VCaP (cell line): ENCODE results near the gene NR6A1.
A peak's percentile ranks its signal among the peaks of the same experiment; 100 is the strongest.

Experiments
- H3K27ac ChIP-seq: fragments of 450-650 bp; 2 replicates; pipeline ENCODE4 v1.5.1; 2017
- CTCF ChIP-seq: fragments of 450-650 bp; conservative IDR thresholded peaks from 2 replicates; pipeline ENCODE4 v1.5.1; 2017; ENCODE audit warnings: mild to moderate bottlenecking, moderate library complexity

NR6A1 gene

GRCh38 chr9:124593200-124593599 lies 177.9 kb downstream of the NR6A1 start:
- H3K27ac ChIP-seq, result no peak overlapping the region; the same call in 1 of the 2 replicates
- no peak for TF ChIP-seq CTCF

DNA sequence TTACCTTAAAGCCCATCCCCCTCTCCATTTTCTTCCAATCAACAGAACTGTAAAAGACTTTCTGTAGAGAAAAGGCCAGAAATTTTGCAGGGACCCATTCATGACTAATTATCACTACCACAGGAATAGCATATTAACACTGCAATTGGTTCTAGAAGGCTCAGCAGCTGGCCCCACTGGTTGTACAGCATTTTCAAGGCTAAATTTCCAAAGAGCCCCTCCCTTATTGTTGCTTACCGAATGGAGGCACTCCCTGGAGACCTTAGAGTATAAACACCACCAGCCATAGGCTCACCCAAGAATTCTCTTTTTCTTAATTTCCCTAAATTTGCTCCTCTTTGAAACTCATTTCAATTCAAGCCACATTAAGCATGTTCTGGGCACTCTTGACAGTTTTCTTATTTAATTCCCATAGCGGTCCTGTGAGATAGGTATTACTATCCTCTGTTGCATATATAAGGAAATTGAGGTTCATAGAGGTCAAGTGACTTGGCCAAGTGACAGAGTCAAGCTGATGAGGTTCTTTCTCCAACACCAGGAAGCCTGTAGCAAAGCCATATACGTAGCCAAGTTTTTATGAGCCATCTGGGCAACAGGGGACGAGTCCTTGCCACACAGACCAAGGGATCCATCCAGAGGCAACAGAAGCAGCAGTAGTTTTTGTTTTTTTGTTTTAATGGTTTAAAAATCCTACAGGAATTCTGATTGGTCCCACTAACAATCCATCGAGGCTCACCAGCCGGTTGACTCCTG lies 180.0 kb downstream of the NR6A1 start:
- no peak for TF ChIP-seq CTCF
- H3K27ac ChIP-seq, result peak overlapping the region; percentile 68

- H3K27ac ChIP-seq, result no peak overlapping the region
- no peak for TF ChIP-seq CTCF
These were observed 186.5 kb downstream of the NR6A1 start for GRCh38 chr9:124584631-124585030.

DNA sequence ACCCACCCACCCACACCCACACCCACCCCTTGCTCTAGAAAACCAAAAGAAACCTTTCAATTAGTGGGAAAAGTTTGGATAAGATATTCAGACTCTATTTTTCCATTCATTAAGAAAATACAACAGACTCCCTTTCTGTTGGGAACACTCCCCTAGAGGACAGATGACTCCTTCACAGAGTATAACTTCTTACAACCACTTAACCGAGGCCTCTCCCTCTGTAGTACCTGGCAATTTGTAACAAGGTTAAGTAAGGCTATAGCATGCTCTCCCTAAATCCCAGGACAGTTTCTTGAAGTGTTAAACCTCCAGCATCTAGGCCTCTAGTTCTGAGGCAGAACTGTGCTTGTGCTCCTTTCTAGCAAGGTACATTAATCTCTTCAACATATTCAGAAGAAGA lies 188.0 kb downstream of the NR6A1 start:
- no peak overlapping the region for H3K27ac ChIP-seq
- TF ChIP-seq CTCF, result no peak

DNA sequence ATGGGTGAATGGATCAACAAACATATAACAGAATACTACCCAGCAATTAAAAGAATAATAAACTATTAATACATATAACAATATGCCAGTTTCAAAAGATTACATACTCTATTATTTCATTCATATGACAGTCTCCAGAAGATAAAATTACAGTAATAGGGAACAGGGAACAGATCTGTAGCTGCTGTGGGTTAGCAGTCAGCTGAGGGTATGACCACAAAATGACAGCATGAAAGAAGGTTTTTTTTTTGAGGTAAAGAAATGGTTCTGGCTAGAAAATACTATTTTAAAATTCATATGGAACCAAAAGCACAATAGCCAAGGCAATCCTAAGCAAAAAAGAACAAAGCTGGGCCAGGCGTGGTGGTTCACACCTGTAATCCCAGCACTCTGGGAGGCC lies 190.9 kb downstream of the NR6A1 start:
- no peak for TF ChIP-seq CTCF
- H3K27ac ChIP-seq, result no peak overlapping the region

- no peak overlapping the region for H3K27ac ChIP-seq
- TF ChIP-seq CTCF, result no peak
These were observed 194.4 kb downstream of the NR6A1 start for GRCh38 chr9:124576751-124577150.

DNA sequence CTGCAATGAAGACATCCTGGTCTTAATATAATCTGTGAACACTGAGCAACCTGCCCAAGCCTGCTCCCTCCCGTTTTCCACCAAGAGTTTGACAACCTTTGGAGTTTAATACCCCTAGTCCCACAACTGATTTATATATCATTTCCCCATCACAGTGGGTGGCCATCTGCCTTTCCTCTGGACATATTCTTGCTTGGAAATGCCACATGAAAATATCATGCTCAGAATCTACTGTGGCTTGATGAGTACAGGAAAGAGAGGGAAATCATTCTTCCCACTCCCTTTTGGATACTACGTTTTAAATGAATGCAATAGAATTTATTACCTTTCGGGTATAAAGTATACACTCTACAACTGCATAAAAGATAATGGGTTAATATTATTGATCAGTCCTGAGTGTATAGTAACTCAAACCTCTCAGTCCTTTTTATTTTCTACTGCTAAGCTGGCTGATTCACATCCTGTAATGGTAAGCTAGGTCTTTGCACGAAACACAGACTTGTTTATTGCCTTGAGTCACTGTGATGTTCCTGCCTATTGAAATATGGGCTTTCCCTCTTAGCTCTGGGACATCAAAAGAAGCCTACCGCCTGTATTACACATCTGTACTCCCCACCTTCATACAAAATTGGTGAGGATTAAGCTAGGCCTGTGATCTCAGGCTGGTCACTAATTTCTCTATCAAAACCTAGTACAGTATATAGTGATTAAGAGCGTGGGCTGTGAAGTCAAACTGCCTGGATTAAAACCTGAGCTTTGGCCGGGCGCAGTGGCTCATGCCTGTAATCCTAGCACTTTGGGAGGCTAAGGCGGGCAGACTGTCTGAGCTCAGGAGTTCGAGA lies 196.4 kb downstream of the NR6A1 start:
- TF ChIP-seq CTCF, result no peak
- H3K27ac ChIP-seq, result no peak overlapping the region
